HG02763 (cell line): ENCODE data around the gene DIP2C.
"Not testable (repeated sequence)": the region's sequence is repeated elsewhere in the genome, so short reads cannot be mapped to it uniquely, and the experiment has no call there.

Experiments used
- ATAC-seq: cut with Tn5 transposase; IDR thresholded peaks from one replicate; pipeline ENCODE4 v1.9.1; 2021; ENCODE audit warnings: mild to moderate bottlenecking, moderate library complexity; ENCODE audit not compliant: unreplicated experiment

Gene DIP2C

GRCh38 chr10:584497-585290 lies 104.8 kb downstream of the DIP2C start:
- ATAC-seq, result not testable (repeated sequence)

GRCh38 chr10:583433-583832 lies 106.0 kb downstream of the DIP2C start:
- no peak for ATAC-seq

GRCh38 chr10:581776-582330 lies 107.6 kb downstream of the DIP2C start:
- ATAC-seq, result no peak

- ATAC-seq, result no peak
Measured at GRCh38 chr10:580778-581177, 108.7 kb downstream of the DIP2C start.

GRCh38 chr10:576130-576465 lies 113.4 kb downstream of the DIP2C start:
- ATAC-seq, result no peak

GRCh38 chr10:575402-576129 lies 113.9 kb downstream of the DIP2C start:
- no peak for ATAC-seq

GRCh38 chr10:572696-573095 lies 116.8 kb downstream of the DIP2C start:
- no peak for ATAC-seq

GRCh38 chr10:571688-572451 lies 117.6 kb downstream of the DIP2C start:
- ATAC-seq, result no peak

- ATAC-seq, result no peak
Measured at GRCh38 chr10:571166-571565, 118.3 kb downstream of the DIP2C start.

- ATAC-seq, result no peak
Measured at GRCh38 chr10:570628-571163, 118.8 kb downstream of the DIP2C start.

GRCh38 chr10:569961-570627 lies 119.4 kb downstream of the DIP2C start:
- ATAC-seq, result no peak

- ATAC-seq, result no peak
Measured at GRCh38 chr10:568848-569247, 120.6 kb downstream of the DIP2C start.

- no peak for ATAC-seq
Measured at GRCh38 chr10:567869-568268, 121.6 kb downstream of the DIP2C start.

- ATAC-seq, result no peak
Measured at GRCh38 chr10:566241-566885, 123.1 kb downstream of the DIP2C start.

GRCh38 chr10:565676-566075 lies 123.8 kb downstream of the DIP2C start:
- no peak for ATAC-seq

- ATAC-seq, result no peak
Measured at GRCh38 chr10:565146-565545, 124.3 kb downstream of the DIP2C start.

- no peak for ATAC-seq
Measured at GRCh38 chr10:563827-564226, 125.6 kb downstream of the DIP2C start.

- no peak for ATAC-seq
Measured at GRCh38 chr10:562142-562541, 127.3 kb downstream of the DIP2C start.

- ATAC-seq, result no peak
Measured at GRCh38 chr10:561721-562120, 127.7 kb downstream of the DIP2C start.
